GM21526 (cell line): ENCODE data around the gene C19orf85.
"Not testable (repeated sequence)": the region's sequence is repeated elsewhere in the genome, so short reads cannot be mapped to it uniquely, and the experiment has no call there.

Source experiments
- ATAC-seq: cut with Tn5 transposase; IDR thresholded peaks from one replicate; pipeline ENCODE4 v1.9.1; 2021; ENCODE audit warnings: moderate library complexity; ENCODE audit not compliant: unreplicated experiment, low FRiP score

C19orf85 gene

DNA sequence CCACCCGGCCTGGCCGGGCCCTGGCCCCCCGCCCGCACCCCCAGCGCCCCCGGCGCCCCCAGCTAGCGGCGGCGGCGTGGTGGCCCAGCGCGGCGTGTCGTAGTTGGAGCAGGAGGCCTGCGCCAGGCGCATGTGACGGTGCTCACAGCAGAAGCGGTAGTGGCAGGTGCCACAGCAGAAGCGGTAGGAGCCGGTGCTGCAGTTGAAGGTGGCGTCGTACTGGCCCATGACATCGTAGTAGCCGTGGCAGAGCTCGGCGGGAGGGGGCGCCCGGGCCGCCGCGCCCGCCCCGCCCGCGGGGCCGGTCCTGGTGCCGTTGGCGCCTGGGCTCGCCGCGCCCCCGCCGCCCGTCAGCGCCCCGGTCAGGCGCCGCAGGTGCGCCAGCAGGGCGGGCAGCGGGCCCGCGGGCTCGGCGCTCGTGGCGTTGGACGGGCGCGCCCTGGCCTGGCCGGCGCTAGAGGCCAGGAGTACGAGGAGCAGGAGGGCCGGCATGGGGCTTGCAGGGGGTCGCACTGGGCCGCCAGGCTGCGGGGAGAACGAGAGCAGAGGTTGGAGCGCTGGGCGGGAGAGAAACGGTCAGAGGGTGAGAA lies 22.1 kb downstream of the C19orf85 start:
- ATAC-seq, result no peak

GRCh38 chr19:55441692-55442321 lies 22.7 kb downstream of the C19orf85 start:
- no peak for ATAC-seq

DNA sequence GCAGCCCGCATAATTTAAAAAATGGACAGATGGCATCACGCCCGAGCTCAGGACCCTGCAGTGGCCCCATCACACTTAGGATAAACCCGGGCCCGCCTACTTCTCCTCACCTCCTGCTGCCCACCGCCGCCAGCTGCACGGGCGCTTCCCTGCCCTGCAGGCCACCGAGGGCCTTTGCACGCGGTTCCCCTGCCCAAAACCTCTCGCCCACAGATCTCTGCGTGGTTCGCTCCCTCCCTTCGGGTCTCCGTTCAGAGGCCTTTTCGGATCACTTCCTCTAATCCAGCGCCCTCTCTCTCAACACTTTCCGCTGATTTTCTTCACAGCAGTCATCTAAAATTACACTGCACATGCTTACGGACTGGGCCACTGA lies 23.2 kb downstream of the C19orf85 start:
- ATAC-seq, result no peak

GRCh38 chr19:55440411-55441105 lies 24.0 kb downstream of the C19orf85 start:
- ATAC-seq, result no peak

- no peak for ATAC-seq
These were observed 25.5 kb downstream of the C19orf85 start for GRCh38 chr19:55439052-55439451.

DNA sequence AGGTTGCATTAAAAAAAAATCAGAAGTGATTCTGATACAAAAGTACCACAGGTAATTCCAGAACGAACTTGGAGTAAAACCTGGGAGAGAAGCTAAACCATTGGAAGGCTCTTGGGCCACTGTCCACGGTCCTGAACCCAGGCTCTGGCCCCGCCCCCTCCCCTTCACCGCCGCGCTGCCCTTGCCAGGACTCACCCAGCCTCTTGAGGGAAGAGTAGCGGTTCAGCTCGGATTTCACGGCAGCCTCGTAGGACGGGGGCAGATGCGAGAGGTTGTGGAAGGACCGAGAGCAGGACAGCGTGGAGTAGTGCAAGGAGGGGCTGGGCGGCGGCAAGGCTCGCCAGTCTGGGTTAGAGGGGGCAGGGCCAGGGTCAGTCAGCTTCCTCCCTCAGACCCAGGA lies 27.1 kb downstream of the C19orf85 start:
- no peak for ATAC-seq

DNA sequence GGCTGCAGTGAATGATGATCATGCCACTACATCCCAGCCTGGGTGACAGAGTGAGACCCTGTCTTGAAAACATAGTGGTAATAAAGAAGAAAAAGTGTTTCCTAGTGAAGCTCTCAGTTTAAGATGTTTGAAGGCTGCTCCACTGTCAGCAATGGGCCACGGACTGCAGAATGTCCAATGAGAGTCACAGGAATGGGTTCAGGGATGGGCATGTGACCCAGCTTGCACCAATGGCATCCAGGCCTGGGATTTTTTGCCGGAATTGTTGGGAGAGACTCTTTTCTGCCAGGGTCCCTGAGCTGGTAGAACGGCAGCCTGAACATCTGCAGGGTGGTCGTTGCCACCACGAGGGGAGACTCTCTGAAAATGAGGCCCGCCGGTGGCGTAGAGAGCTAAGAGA lies 27.7 kb downstream of the C19orf85 start:
- no peak for ATAC-seq

DNA sequence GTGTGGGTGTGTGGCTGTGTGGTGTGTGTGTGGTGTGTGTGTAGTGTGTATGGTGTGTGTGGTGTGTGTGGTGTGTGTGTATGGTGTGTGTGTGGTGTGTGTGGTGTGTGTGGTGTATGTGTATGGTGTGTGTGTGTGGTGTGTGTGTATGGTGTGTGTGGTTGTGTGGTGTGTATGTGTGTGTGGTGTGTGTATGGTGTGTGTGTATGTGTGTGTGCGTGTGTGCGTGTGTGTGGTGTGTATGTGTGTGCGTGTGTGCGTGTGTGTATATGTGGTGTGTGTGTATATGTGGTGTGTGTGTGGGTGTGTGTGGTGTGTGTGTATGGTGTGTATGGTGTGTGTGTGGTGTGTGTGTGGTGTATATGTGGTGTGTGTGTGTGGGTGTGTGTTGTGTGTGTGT lies 29.5 kb downstream of the C19orf85 start:
- ATAC-seq, result no peak

- no peak for ATAC-seq
These were observed 30.1 kb downstream of the C19orf85 start for GRCh38 chr19:55434356-55434919.

DNA sequence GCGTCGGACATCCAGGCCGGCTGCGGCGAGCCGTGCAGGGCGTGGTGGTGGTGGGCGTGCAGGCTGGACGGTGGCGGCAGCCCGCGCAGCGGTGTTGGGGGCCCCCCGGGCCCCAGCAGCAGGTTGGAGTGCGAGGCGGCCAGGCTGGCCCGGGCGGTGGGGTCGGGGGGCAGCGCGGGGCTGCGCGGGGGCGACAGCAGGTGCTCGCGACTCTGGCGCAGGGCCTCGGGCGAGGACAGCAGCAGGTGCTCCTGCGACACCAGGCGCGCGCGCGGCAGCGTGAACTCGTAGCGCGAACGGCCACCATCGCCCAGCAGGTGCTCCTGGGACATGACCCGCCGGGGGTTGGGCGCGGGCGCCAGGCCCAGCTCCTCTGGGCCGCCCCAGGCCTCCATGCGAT lies 31.3 kb downstream of the C19orf85 start:
- ATAC-seq, result no peak

DNA sequence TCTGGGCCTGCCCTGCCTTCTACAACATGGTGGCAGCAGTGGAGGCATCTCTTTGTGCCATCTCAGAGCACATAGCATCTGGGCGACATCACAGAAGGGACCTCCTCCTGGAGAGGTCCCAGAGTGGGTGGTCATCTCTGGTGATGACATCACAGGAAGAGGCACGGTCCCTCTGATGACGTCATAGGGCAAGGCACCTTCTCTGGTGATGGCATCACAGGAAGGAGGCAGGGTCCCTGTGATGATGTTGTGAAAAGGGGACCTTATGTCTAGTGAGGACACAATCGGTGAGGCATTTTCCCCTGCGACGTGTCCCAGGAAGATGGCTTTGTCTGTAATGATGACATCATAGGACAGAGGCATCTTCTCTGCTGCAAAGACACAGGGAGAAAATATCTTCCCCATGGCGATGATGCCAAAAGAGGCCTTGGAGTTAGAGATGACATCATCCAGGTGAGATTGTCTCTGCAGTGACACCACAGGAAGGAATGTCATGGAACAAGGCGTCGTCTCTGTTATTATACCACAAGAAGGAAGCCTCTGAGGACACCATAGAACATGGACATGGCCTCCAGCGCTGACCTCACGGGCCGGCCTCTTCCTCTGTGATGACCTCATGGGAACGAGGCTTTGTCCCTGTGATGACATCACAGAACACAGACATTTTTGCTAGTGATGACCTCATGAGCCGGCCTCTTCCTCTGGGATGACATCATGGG lies 32.2 kb downstream of the C19orf85 start:
- no peak for ATAC-seq

- ATAC-seq, result no peak
These were observed 33.4 kb downstream of the C19orf85 start for GRCh38 chr19:55431183-55431582.

DNA sequence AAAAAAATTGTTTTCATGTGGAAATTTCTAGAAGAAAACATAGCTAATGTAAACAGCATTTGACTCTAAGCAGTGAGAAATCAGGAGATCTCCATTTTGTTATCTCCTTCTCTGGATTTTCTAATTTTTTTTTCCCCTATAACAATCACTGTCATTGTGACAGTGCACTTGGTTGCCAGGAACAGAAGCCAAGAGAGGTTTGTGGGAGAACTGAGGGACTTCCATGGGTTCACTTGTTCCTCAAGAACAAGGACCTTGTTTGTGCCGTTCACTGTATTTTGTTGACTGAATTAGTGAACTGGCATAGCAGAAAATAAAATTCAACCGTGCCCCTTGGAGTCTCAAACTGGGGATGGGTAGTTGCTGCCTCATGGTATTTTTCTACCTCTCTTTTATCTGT lies 38.5 kb downstream of the C19orf85 start:
- no peak for ATAC-seq

GRCh38 chr19:55424518-55424917 lies 40.0 kb downstream of the C19orf85 start:
- no peak for ATAC-seq

- no peak for ATAC-seq
These were observed 41.1 kb downstream of the C19orf85 start for GRCh38 chr19:55423225-55424005.

DNA sequence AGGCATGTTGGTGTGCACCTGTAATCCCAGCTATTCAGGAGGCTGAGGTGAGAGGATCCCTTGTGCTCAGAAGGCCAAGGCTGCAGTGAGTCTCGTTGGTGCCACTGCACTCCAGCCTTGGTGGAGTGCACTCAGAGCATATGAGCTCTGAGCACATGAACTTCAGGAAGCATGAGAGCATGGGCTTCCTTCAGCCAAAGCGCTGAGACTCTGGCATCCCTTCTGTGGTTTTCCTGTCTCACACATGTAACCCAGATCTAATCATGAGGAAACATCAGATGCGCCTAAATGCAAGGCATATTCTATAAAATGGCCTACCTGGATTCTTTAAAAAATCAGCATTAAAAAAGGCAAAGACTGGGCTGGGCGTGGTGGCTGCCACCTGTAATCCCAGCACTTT lies 43.3 kb downstream of the C19orf85 start:
- not testable (repeated sequence) for ATAC-seq

DNA sequence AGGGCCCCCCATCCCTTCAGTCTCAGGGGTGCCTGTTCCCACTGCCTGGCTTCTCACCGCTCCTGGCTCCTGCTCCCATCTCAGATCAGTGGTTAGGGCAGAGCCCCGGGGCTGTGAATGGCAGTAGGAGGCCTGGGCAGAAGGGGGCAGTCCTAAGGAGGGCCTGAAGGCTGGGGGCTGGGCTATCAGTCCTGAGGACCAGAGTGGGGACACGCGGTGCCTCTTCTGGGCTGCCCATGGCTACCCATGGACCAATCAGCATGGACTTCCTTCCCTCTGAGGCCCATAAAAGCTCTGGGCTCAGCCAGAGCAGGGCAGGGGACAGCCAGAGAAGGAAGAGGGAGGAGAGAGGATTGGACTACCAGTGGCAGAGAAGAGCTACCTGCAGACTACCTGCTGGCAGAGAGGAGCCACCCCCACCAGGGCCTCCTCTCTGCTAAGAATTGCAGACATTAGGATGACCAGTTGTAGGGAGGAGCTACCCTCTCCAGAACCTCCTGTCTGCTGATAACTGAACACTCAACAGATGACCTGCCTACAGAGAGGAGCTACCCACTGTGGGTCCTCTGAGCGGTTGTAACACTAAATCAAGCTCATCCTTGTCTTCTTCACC lies 44.8 kb downstream of the C19orf85 start:
- ATAC-seq, result no peak

- ATAC-seq, result no peak
These were observed 45.4 kb downstream of the C19orf85 start for GRCh38 chr19:55419103-55419502.

DNA sequence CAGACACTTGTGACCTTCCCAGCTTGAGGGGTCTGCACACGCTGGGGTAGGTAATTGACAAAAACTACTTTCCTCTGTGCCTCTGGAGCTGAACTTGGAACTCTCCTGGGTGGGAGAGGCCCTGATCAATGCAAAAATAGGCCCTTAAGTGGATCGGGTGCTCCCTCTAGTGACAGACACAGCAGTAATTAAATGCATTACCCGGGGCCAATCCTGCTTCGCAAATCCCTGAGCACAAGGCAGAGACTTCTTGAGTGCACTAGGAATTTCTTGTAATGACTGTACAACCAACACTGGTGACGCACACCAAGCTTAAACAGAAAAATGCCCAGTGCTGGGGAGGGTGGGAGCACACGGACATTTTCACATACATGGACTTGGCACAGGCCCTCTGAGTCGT lies 46.4 kb downstream of the C19orf85 start:
- ATAC-seq, result no peak
